HG03575 (cell line): Measurements from ENCODE around the gene CUL4A.
"Not testable (repeated sequence)": the region's sequence is repeated elsewhere in the genome, so short reads cannot be mapped to it uniquely, and the experiment has no call there.

Experiments used
- ATAC-seq: cut with Tn5 transposase; IDR thresholded peaks from one replicate; pipeline ENCODE4 v1.9.1; 2021; ENCODE audit not compliant: unreplicated experiment, insufficient number of reproducible peaks, low FRiP score; ENCODE audit errors: extremely low read depth

The CUL4A gene

GRCh38 chr13:113226873-113227450 is 17.5 kb downstream of the CUL4A start:
- no peak for ATAC-seq

- ATAC-seq: no peak
Observed at GRCh38 chr13:113229161-113229560, 19.7 kb downstream of the CUL4A start.

GRCh38 chr13:113229791-113230190 is 20.4 kb downstream of the CUL4A start:
- ATAC-seq: no peak

GRCh38 chr13:113231306-113232207 is 22.1 kb downstream of the CUL4A start:
- no peak for ATAC-seq

GRCh38 chr13:113232208-113233003 is 23.0 kb downstream of the CUL4A start:
- ATAC-seq: no peak

- ATAC-seq: no peak
Observed at GRCh38 chr13:113233101-113233500, 23.7 kb downstream of the CUL4A start.

- no peak for ATAC-seq
Observed at GRCh38 chr13:113238536-113238935, 29.1 kb downstream of the CUL4A start.

GRCh38 chr13:113239357-113239756 is 29.9 kb downstream of the CUL4A start:
- no peak for ATAC-seq

GRCh38 chr13:113239986-113240385 is 30.6 kb downstream of the CUL4A start:
- ATAC-seq: no peak

- ATAC-seq: not testable (repeated sequence)
Observed at GRCh38 chr13:113241623-113242022, 32.2 kb downstream of the CUL4A start.

GRCh38 chr13:113243847-113244246 is 34.4 kb downstream of the CUL4A start:
- ATAC-seq: no peak

GRCh38 chr13:113245849-113246796 is 36.7 kb downstream of the CUL4A start:
- ATAC-seq: no peak

GRCh38 chr13:113252516-113253095 is 43.2 kb downstream of the CUL4A start:
- no peak for ATAC-seq

GRCh38 chr13:113257908-113258307 is 48.5 kb downstream of the CUL4A start:
- not testable (repeated sequence) for ATAC-seq

GRCh38 chr13:113258321-113259054 is 49.1 kb downstream of the CUL4A start:
- no peak for ATAC-seq

GRCh38 chr13:113260996-113261395 is 51.6 kb downstream of the CUL4A start:
- no peak for ATAC-seq

GRCh38 chr13:113263016-113263415 is 53.6 kb downstream of the CUL4A start:
- ATAC-seq: not testable (repeated sequence)
